Neural cell (in vitro differentiated cells): ENCODE results near the gene FCHO2. TPM values are rescaled to one million over a fixed set of nuclear protein-coding genes. Genes with fewer than 3 reads are reported as not detected.

Experiments
- H2AFZ ChIP-seq: fragments of 200-600, 300-800 bp; sonication (generic), shearing (Covaris generic); 2 replicates; pipeline ENCODE4 v1.6.0; 2014; ENCODE audit warnings: low read depth, mild to moderate bottlenecking, antibody characterized with exemption, low read length, moderate library complexity
- H3F3A ChIP-seq: fragments of 200-600 bp; shearing (Covaris generic); 2 replicates; pipeline ENCODE4 v1.6.1; 2016; ENCODE audit warnings: mild to moderate bottlenecking, moderate library complexity, mixed read lengths, antibody characterized with exemption, low read length; ENCODE audit not compliant: insufficient read depth, poor library complexity, severe bottlenecking
- H3K27ac ChIP-seq: fragments of 200-600, 300-800 bp; sonication (generic), shearing (Covaris generic); 2 replicates; pipeline ENCODE4 v1.5.1; 2014; ENCODE audit warnings: mild to moderate bottlenecking, low read length, moderate library complexity
- H3K27me3 ChIP-seq: fragments of 300-800, 200-600 bp; sonication (generic), shearing (Covaris generic); 2 replicates; pipeline ENCODE4 v1.6.0; 2014; ENCODE audit warnings: mild to moderate bottlenecking, low read depth, low read length, moderate library complexity; ENCODE audit not compliant: insufficient read depth
- H3K36me3 ChIP-seq: fragments of 300-800, 200-600 bp; sonication (generic), shearing (Covaris generic); 2 replicates; pipeline ENCODE4 v1.5.1; 2014; ENCODE audit warnings: mild to moderate bottlenecking, antibody characterized with exemption, low read length, moderate library complexity; ENCODE audit not compliant: insufficient read depth
- H3K4me2 ChIP-seq: fragments of 300-800, 200-600 bp; sonication (generic), shearing (Covaris generic); 2 replicates; pipeline ENCODE4 v1.6.0; 2014; ENCODE audit warnings: mild to moderate bottlenecking, low read length
- H3K4me3 ChIP-seq: fragments of 300-800, 200-600 bp; sonication (generic), shearing (Covaris generic); 2 replicates; pipeline ENCODE4 v1.5.1; 2014; ENCODE audit warnings: mild to moderate bottlenecking, low read length, moderate library complexity
- H3K79me2 ChIP-seq: fragments of 200-600 bp; shearing (Covaris generic); replicated peaks from 2 replicates; pipeline ENCODE4 v1.6.0; 2014; ENCODE audit warnings: mild to moderate bottlenecking, low read length, moderate library complexity; ENCODE audit not compliant: insufficient read depth
- H3K9ac ChIP-seq: fragments of 300-800, 200-600 bp; sonication (generic), shearing (Covaris generic); 2 replicates; pipeline ENCODE4 v1.6.1; 2016; ENCODE audit warnings: mild to moderate bottlenecking, low read length, mixed read lengths
- H3K9me2 ChIP-seq: fragments of 200-600 bp; shearing (Covaris generic); 2 replicates; pipeline ENCODE4 v1.6.1; 2016; ENCODE audit warnings: mild to moderate bottlenecking, low read length, mixed read lengths; ENCODE audit not compliant: insufficient read depth
- H3K9me3 ChIP-seq: fragments of 200-600, 300-800 bp; sonication (generic), shearing (Covaris generic); 2 replicates; pipeline ENCODE4 v1.6.1; 2016; ENCODE audit warnings: mild to moderate bottlenecking, mixed run types, low read length, moderate library complexity, mixed read lengths
- H4K20me1 ChIP-seq: fragments of 200-600 bp; shearing (Covaris generic); 2 replicates; pipeline ENCODE4 v1.6.1; 2016; ENCODE audit warnings: mild to moderate bottlenecking, mixed run types; ENCODE audit not compliant: insufficient read depth
- CTCF ChIP-seq: fragments of 450-650 bp; IDR thresholded peaks from 2 replicates; pipeline ENCODE4 v1.5.1; 2014; ENCODE audit warnings: antibody characterized with exemption, mild to moderate bottlenecking, moderate library complexity; ENCODE audit not compliant: poor library complexity, severe bottlenecking
- EP300 ChIP-seq: fragments of 450-650 bp; conservative IDR thresholded peaks from 2 replicates; pipeline ENCODE4 v1.6.1; 2014; ENCODE audit warnings: antibody characterized with exemption, mild to moderate bottlenecking, moderate library complexity; ENCODE audit not compliant: poor library complexity, severe bottlenecking
- EZH2 ChIP-seq: fragments of 200-600, 300-800 bp; shearing (Covaris generic), sonication (generic); IDR thresholded peaks from 2 replicates; pipeline ENCODE4 v1.6.1; 2014; ENCODE audit warnings: antibody characterized with exemption, low read length, borderline replicate concordance, mild to moderate bottlenecking; ENCODE audit not compliant: insufficient read depth, poor library complexity, severe bottlenecking
- MXI1 ChIP-seq: fragments of 450-650 bp; conservative IDR thresholded peaks from 2 replicates; pipeline ENCODE4 v1.6.1; 2014; ENCODE audit warnings: antibody characterized with exemption, mild to moderate bottlenecking; ENCODE audit not compliant: poor library complexity, severe bottlenecking
- POLR2AphosphoS5 ChIP-seq: IDR thresholded peaks from 2 replicates; pipeline ENCODE4 v1.6.1; 2012
- RAD21 ChIP-seq: fragments of 450-650 bp; conservative IDR thresholded peaks from 2 replicates; pipeline ENCODE4 v1.6.1; 2014; ENCODE audit warnings: antibody characterized with exemption, mild to moderate bottlenecking, moderate library complexity
- REST ChIP-seq: IDR thresholded peaks from 2 replicates; pipeline ENCODE4 v1.6.1; 2012; ENCODE audit warnings: borderline replicate concordance
- SMC3 ChIP-seq: fragments of 450-650 bp; conservative IDR thresholded peaks from 2 replicates; pipeline ENCODE4 v1.6.1; 2014; ENCODE audit warnings: antibody characterized with exemption, mild to moderate bottlenecking, moderate library complexity; ENCODE audit not compliant: poor library complexity
- TAF1 ChIP-seq: IDR thresholded peaks from 2 replicates; pipeline ENCODE4 v1.6.1; 2012; ENCODE audit warnings: low read depth
- polyA plus RNA-seq: library from polyadenylated mRNA; depleted of rRNA; stranded (reverse); fragments of >200 nt; gene quantifications from 2 replicates; pipeline ENCODE4 v1.2.3, GENCODE V29; 2014

FCHO2 gene
- polyA plus RNA-seq, 1 donor from 2014 or later, result 24.3 TPM

GRCh38 chr5:72999916-73000315, 44.1 kb downstream of the FCHO2 start:
- Histone ChIP-seq H3K9me3 (no peaks in the 10 kb centered on the region), H3K4me3 (no peak overlapping the region), H2AFZ (no peak overlapping the region), H3K27me3 (no peaks in the 10 kb centered on the region), H3K36me3 (no peaks in the 10 kb centered on the region), H3K9me2 (no peaks in the 10 kb centered on the region), H3K79me2 (no peaks in the 10 kb centered on the region), H3F3A (no peaks in the 10 kb centered on the region), H4K20me1 (no peaks in the 10 kb centered on the region), H3K9ac (no peak overlapping the region), H3K27ac (no peak overlapping the region), H3K4me2 (no peak overlapping the region)
- TF ChIP-seq TAF1, result no peak
- no peak for TF ChIP-seq REST
- TF ChIP-seq RAD21, result no peak
- no peak for TF ChIP-seq SMC3
- TF ChIP-seq POLR2AphosphoS5, result no peak
- no peak for TF ChIP-seq CTCF
- TF ChIP-seq EZH2, result no peak
- TF ChIP-seq EP300, result no peak
- no peak for TF ChIP-seq MXI1

GRCh38 chr5:73005886-73006285, 50.0 kb downstream of the FCHO2 start:
- no peaks in the 10 kb centered on the region for H3F3A ChIP-seq
- no peaks in the 10 kb centered on the region for H4K20me1 ChIP-seq
- no peak overlapping the region for H3K4me3 ChIP-seq
- H3K4me2 ChIP-seq, result no peak overlapping the region
- no peaks in the 10 kb centered on the region for H3K9me3 ChIP-seq
- H3K9ac ChIP-seq, result no peak overlapping the region
- no peak overlapping the region for H3K27ac ChIP-seq
- no peaks in the 10 kb centered on the region for H3K79me2 ChIP-seq
- H2AFZ ChIP-seq, result no peak overlapping the region
- TF ChIP-seq EP300 (no peak), TAF1 (no peak), MXI1 (no peak), POLR2AphosphoS5 (no peak), EZH2 (no peak), CTCF (no peak), REST (no peak), RAD21 (no peak)
- H3K27me3 ChIP-seq, result no peaks in the 10 kb centered on the region
- H3K36me3 ChIP-seq, result no peaks in the 10 kb centered on the region
- no peaks in the 10 kb centered on the region for H3K9me2 ChIP-seq
